SH-SY5Y (cell line): ENCODE results near the gene FBXO9.

Source experiments
- GATA2 ChIP-seq: IDR thresholded peaks from 2 replicates; pipeline ENCODE4 v1.6.1; 2011; ENCODE audit warnings: mild to moderate bottlenecking, low read depth, low read length
- GATA3 ChIP-seq: IDR thresholded peaks from 2 replicates; pipeline ENCODE4 v1.6.1; 2011; ENCODE audit warnings: low read depth, mild to moderate bottlenecking, low read length, moderate library complexity

DNA sequence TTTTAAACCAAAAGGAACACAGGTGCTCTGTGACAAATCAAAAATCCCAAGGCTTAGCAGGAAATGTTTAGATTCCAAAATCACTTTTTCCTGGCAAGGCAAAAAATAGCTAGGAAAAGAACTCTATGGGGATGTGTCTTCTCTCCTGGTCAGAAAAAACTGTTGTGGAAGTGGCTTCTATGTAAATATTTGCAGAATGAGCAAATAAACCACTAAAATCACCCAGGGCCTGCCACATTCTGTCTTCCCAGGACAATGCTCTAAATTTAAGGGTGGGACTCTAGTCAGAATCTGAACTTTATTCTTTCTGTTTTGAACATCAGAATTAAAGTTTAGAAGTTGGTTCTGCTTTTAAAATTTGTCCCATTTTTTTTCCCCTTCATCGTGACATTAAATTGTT is 54.1 kb downstream of the FBXO9 start:
- TF ChIP-seq GATA2 (no peak), GATA3 (no peak)
